Lower leg skin (tissue), 3 donors: ENCODE measurements around the gene KMT2D.

Source experiments
- POLR2A ChIP-seq, 2 donors: fragments of 450-650 bp; IDR thresholded peaks; one replicate each; pipeline ENCODE4 v1.6.1; 2016 to 2017; ENCODE audit warnings: antibody characterized with exemption in 2 of 2, mild to moderate bottlenecking in 1 of 2, moderate library complexity in 1 of 2
- TF ChIP-seq, protein P1 (sequence below), 3 donors: fragments of 450-650 bp; IDR thresholded peaks; one replicate each; pipeline ENCODE4 v1.5.1; 2016; ENCODE audit warnings: antibody characterized with exemption in 3 of 3, mild to moderate bottlenecking in 3 of 3, moderate library complexity in 2 of 3

DNA sequence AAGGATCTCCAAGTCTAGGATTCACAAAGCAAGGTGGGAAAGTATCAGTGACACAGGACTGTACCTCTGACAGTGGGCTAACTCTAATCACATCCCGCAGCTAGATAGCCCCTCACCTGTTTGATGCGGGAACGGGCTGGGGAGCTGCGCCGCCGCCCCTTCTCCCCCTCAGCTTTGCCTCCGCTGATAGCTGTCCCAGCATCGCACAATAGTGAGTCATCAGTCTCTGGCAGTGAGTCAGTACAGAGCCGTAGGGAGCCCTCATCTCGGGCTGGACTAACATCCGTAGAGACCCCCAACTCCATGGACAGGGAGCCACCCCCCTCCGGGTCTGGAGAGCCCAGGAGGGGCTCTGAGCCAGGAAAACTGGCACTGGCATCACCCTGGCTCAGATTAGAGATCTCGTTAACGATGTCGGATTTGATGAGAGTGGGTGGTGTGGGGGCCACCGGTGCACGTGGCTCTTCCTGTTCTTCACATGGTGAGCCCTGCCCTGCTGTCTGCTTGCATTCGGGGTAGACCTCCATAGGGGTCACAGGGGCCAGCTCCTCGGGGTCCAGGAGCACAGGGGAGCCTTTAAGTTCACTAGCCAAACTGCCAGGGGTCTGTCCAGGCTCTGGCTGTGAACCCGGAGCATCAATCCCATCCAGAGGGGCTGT lies 10.9 kb downstream of the KMT2D start:
- TF ChIP-seq, protein P1, sequence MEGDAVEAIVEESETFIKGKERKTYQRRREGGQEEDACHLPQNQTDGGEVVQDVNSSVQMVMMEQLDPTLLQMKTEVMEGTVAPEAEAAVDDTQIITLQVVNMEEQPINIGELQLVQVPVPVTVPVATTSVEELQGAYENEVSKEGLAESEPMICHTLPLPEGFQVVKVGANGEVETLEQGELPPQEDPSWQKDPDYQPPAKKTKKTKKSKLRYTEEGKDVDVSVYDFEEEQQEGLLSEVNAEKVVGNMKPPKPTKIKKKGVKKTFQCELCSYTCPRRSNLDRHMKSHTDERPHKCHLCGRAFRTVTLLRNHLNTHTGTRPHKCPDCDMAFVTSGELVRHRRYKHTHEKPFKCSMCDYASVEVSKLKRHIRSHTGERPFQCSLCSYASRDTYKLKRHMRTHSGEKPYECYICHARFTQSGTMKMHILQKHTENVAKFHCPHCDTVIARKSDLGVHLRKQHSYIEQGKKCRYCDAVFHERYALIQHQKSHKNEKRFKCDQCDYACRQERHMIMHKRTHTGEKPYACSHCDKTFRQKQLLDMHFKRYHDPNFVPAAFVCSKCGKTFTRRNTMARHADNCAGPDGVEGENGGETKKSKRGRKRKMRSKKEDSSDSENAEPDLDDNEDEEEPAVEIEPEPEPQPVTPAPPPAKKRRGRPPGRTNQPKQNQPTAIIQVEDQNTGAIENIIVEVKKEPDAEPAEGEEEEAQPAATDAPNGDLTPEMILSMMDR (IDR thresholded peaks at IDR 0.05): no peak
- TF ChIP-seq POLR2A (IDR thresholded peaks at IDR 0.05): no peak
